Measurements from ENCODE around the gene EIPR1. TPM values are rescaled to one million over a fixed set of nuclear protein-coding genes. Genes with fewer than 3 reads are reported as not detected.

EIPR1 gene
- total RNA-seq, 1 donor from 2014 or later = 27.8 TPM

DNA sequence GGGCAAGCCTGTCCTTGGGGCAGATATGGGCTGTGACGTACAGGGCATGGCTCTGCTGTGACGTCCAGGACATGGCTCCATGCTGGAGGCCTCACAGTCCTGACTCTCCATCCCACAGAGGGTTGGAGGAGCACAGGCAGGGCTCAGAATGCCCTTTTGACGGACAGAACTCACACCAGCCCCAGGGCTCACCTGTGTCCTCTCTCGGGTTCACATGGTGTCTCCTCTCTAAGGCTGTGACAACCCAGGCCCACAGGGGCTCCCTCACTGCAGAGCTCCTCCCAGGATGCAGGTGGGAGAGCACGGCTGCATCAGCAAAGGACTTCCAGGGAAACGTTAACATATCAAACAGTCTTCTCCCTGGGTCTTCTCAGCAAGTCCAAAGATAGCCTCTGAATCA, 133.8 kb downstream of the EIPR1 start:
- Histone ChIP-seq H3K4me2 (ENCODE audit: low read length) (no peak overlapping the region), H3K9ac (ENCODE audit: low read length) (no peak overlapping the region), H3K27ac (ENCODE audit: low read depth, low read length) (no peak overlapping the region), H3K27me3 (ENCODE audit: insufficient read depth, low read length) (no peaks in the 10 kb centered on the region), H3K9me3 (ENCODE audit: insufficient read depth, low read depth, low read length) (no peaks in the 10 kb centered on the region), H3K4me1 (ENCODE audit: insufficient read depth, low read length) (no peaks in the 10 kb centered on the region), H4K20me1 (ENCODE audit: insufficient read depth, low read length) (peaks cover 21% of the 10 kb centered on the region), H3K79me2 (ENCODE audit: insufficient read depth, low read length) (no peaks in the 10 kb centered on the region), H2AFZ (ENCODE audit: low read depth, low read length) (no peak overlapping the region), H3K4me3 (ENCODE audit: insufficient read depth, low read depth, low read length) (no peak overlapping the region), H3K36me3 (ENCODE audit: insufficient read depth, low read length) (no peaks in the 10 kb centered on the region)
- Mint-ChIP-seq H3K9me3 (ENCODE audit: unreplicated experiment) (peaks cover 4% of the 10 kb centered on the region), H3K27ac (ENCODE audit: unreplicated experiment) (no peak overlapping the region), H3K36me3 (ENCODE audit: low read depth, unreplicated experiment) (peaks cover 16% of the 10 kb centered on the region), H3K4me3 (ENCODE audit: unreplicated experiment) (no peak overlapping the region), H3K27me3 (ENCODE audit: low read depth, unreplicated experiment) (no peaks in the 10 kb centered on the region), H3K4me1 (ENCODE audit: low read depth, unreplicated experiment) (peaks cover 4% of the 10 kb centered on the region)
- FAIRE-seq (no peak), DNase-seq (ENCODE audit: low read depth) (no peak)
- no peak for TF ChIP-seq EZH2 (IDR thresholded peaks at IDR 0.05; ENCODE audit: insufficient read depth, low read length)
- TF ChIP-seq, protein P1, sequence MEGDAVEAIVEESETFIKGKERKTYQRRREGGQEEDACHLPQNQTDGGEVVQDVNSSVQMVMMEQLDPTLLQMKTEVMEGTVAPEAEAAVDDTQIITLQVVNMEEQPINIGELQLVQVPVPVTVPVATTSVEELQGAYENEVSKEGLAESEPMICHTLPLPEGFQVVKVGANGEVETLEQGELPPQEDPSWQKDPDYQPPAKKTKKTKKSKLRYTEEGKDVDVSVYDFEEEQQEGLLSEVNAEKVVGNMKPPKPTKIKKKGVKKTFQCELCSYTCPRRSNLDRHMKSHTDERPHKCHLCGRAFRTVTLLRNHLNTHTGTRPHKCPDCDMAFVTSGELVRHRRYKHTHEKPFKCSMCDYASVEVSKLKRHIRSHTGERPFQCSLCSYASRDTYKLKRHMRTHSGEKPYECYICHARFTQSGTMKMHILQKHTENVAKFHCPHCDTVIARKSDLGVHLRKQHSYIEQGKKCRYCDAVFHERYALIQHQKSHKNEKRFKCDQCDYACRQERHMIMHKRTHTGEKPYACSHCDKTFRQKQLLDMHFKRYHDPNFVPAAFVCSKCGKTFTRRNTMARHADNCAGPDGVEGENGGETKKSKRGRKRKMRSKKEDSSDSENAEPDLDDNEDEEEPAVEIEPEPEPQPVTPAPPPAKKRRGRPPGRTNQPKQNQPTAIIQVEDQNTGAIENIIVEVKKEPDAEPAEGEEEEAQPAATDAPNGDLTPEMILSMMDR (IDR thresholded peaks at IDR 0.05; ENCODE audit: insufficient read depth, low read depth, low read length) = no peak

DNA sequence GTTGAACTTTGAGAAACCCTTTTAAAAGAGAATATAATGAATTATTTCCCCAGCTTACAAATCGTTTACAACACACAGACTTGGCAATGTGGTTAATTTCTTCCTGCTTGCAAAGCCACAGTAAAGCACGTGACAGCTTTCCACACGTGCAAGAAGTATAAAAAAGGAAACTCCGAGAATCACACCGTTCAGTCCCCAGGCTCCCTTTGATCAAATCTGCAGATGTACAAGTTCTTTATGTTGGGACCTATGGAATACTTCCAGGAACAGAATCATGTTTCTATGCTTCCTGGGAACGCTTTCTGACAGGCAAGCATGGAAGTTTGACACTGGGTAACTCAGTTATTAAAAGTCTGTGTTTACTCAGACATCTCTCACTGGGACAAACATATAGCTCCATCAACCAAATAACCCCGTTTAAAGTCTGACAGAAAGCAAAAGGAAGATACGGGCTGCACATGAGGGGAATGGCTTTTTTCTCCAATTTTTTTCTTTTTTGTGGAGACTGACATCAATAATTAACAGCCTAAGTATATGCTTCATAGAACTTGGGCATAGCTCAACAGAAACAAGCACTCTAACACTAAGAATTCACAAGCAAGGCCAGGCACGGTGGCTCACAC, 134.8 kb downstream of the EIPR1 start:
- DNase-seq (ENCODE audit: low read depth) (no peak), FAIRE-seq (no peak)
- H3K79me2 ChIP-seq (ENCODE audit: insufficient read depth, low read length) = no peaks in the 10 kb centered on the region
- H3K4me2 ChIP-seq (ENCODE audit: low read length) = no peak overlapping the region
- H3K4me3 ChIP-seq (ENCODE audit: insufficient read depth, low read depth, low read length) = no peak overlapping the region
- peaks cover 21% of the 10 kb centered on the region for H4K20me1 ChIP-seq (ENCODE audit: insufficient read depth, low read length)
- peaks cover 9% of the 10 kb centered on the region for H3K36me3 Mint-ChIP-seq (ENCODE audit: low read depth, unreplicated experiment)
- H3K27me3 Mint-ChIP-seq (ENCODE audit: low read depth, unreplicated experiment) = no peaks in the 10 kb centered on the region
- H3K4me3 Mint-ChIP-seq (ENCODE audit: unreplicated experiment) = no peak overlapping the region
- H3K9me3 Mint-ChIP-seq (ENCODE audit: unreplicated experiment) = peaks cover 3% of the 10 kb centered on the region
- no peaks in the 10 kb centered on the region for H3K4me1 ChIP-seq (ENCODE audit: insufficient read depth, low read length)
- no peak overlapping the region for H3K27ac ChIP-seq (ENCODE audit: low read depth, low read length)
- H3K9me3 ChIP-seq (ENCODE audit: insufficient read depth, low read depth, low read length) = no peaks in the 10 kb centered on the region
- no peak overlapping the region for H3K9ac ChIP-seq (ENCODE audit: low read length)
- no peak overlapping the region for H3K27ac Mint-ChIP-seq (ENCODE audit: unreplicated experiment)
- H3K36me3 ChIP-seq (ENCODE audit: insufficient read depth, low read length) = no peaks in the 10 kb centered on the region
- peaks cover 4% of the 10 kb centered on the region for H3K4me1 Mint-ChIP-seq (ENCODE audit: low read depth, unreplicated experiment)
- no peak overlapping the region for H2AFZ ChIP-seq (ENCODE audit: low read depth, low read length)
- no peaks in the 10 kb centered on the region for H3K27me3 ChIP-seq (ENCODE audit: insufficient read depth, low read length)
- TF ChIP-seq, protein P1 (IDR thresholded peaks at IDR 0.05; ENCODE audit: insufficient read depth, low read depth, low read length) = no peak
- no peak for TF ChIP-seq EZH2 (IDR thresholded peaks at IDR 0.05; ENCODE audit: insufficient read depth, low read length)

DNA sequence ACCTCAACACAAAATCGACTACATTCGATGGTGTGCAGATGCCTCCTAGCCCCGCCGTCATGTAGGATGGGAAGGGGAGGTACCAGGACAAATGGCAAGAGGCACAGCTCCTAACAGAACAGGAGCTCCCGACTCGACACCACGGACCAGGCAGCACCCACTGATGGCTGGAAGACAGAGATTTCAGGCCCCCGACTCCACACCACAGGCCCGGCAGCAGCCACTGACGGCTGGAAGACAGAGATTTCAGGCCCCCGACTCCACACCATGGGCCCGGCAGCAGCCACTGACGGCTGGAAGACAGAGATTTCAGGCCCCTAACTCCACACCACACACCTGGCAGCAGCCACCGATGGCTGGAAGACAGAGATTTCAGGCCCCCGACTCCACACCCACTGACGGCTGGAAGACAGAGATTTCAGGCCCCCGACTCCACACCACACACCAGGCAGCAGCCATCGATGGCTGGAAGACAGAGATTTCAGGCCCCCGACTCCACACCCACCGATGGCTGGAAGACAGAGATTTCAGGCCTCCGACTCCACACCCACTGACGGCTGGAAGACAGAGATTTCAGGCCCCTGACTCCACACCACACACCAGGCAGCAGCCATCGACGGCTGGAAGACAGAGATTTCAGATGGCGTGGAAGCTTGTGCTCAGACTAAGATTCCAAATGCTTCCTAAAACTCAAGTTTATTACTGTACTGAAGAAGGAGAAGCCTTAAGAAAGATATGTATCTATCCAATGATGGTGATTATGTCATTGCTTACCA, 135.5 kb downstream of the EIPR1 start:
- Histone ChIP-seq H3K9me3 (ENCODE audit: insufficient read depth, low read depth, low read length) (no peaks in the 10 kb centered on the region), H3K4me1 (ENCODE audit: insufficient read depth, low read length) (no peaks in the 10 kb centered on the region), H3K9ac (ENCODE audit: low read length) (no peak overlapping the region), H3K4me2 (ENCODE audit: low read length) (no peak overlapping the region), H3K27ac (ENCODE audit: low read depth, low read length) (no peak overlapping the region), H3K27me3 (ENCODE audit: insufficient read depth, low read length) (no peaks in the 10 kb centered on the region), H4K20me1 (ENCODE audit: insufficient read depth, low read length) (peaks cover 21% of the 10 kb centered on the region), H3K36me3 (ENCODE audit: insufficient read depth, low read length) (no peaks in the 10 kb centered on the region), H3K79me2 (ENCODE audit: insufficient read depth, low read length) (no peaks in the 10 kb centered on the region), H3K4me3 (ENCODE audit: insufficient read depth, low read depth, low read length) (no peak overlapping the region), H2AFZ (ENCODE audit: low read depth, low read length) (no peak overlapping the region)
- H3K4me3 Mint-ChIP-seq (ENCODE audit: unreplicated experiment) = no peak overlapping the region
- H3K4me1 Mint-ChIP-seq (ENCODE audit: low read depth, unreplicated experiment) = peaks cover 4% of the 10 kb centered on the region
- peaks cover 2% of the 10 kb centered on the region for H3K9me3 Mint-ChIP-seq (ENCODE audit: unreplicated experiment)
- no peaks in the 10 kb centered on the region for H3K27me3 Mint-ChIP-seq (ENCODE audit: low read depth, unreplicated experiment)
- H3K27ac Mint-ChIP-seq (ENCODE audit: unreplicated experiment) = no peak overlapping the region
- FAIRE-seq (no peak), DNase-seq (ENCODE audit: low read depth) (no peak)
- TF ChIP-seq, protein P1 (IDR thresholded peaks at IDR 0.05; ENCODE audit: insufficient read depth, low read depth, low read length) = no peak
- TF ChIP-seq EZH2 (IDR thresholded peaks at IDR 0.05; ENCODE audit: insufficient read depth, low read length) = no peak
- H3K36me3 Mint-ChIP-seq (ENCODE audit: low read depth, unreplicated experiment) = peaks cover 9% of the 10 kb centered on the region
